SH-SY5Y (cell line): ENCODE data around the gene RAB27B.

Experiments
- GATA2 ChIP-seq: IDR thresholded peaks from 2 replicates; pipeline ENCODE4 v1.6.1; 2011; ENCODE audit warnings: mild to moderate bottlenecking, low read depth, low read length
- GATA3 ChIP-seq: IDR thresholded peaks from 2 replicates; pipeline ENCODE4 v1.6.1; 2011; ENCODE audit warnings: low read depth, mild to moderate bottlenecking, low read length, moderate library complexity

GRCh38 chr18:54916507-54916906, 88.2 kb downstream of the RAB27B start:
- TF ChIP-seq GATA3 = no peak
- no peak for TF ChIP-seq GATA2
